HG03521 (cell line): ENCODE data around the gene SLC27A6.

Experiments
- ATAC-seq: cut with Tn5 transposase; IDR thresholded peaks from one replicate; pipeline ENCODE4 v1.9.1; 2021; ENCODE audit warnings: mild to moderate bottlenecking, moderate library complexity; ENCODE audit not compliant: unreplicated experiment

SLC27A6 gene

DNA sequence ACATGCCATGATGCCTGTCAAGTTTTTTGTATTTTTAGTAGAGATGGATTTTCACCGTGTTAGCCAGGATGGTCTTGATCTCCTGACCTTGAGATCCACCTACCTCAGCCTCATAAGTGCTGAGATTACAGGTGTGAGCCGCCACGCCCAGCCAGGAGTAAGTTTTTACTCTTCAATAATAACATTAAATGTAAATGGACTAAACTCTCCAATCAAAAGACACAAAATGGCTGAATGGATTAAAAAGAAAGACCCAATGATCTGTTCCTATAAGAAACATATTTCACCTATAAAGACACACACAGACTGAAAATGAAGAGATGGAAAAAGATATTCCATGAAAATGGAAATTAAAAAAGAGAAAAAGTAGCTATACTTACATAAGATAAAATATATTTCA lies 92.0 kb downstream of the SLC27A6 start:
- ATAC-seq = no peak

DNA sequence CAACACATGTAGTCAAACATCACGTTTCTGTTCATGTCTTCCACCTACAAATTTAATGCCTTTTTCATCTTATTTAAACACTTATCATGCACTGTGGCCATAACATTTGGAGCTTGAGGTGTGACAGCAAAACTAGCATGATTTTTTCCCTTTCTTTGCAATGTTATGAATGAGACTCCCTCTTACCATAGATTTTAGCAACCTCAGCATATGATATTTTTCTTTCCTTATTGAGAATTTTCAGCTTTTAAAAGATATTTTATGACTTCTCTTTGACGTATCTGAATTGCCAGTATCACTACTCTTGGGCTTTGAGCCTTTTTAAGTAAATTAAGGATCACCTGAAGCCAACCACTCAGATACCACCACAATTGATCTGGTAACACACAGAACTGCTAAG lies 96.6 kb downstream of the SLC27A6 start:
- no peak for ATAC-seq

DNA sequence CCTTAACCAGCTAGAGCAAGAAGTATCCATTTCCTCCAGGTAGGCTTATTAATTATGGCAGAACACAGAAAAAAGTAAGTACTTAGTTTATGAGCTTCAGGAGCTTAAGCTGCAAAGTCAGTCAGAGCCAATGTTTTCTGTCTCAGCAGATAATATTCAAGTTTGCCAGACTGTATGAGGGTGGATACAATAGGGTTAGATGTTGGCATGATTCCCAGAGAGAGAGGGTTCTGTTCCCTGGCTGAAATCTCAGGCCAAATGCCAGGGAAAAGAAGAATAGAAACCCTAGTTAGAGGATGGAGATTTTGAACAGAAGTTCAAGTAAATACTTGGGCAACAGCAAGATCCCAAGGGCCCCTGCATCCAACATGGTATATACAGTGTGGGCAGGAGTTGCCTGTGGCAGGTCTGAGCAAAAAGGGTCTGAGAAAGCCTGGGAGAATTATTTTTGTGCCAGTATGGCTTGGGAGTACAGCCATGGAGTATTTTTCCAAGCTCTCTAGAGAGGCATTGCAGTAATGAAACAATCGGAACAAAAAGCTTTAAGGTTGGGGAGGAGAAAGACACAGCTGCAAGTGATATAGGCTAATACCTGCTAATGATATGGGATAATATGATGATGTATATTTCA lies 98.3 kb downstream of the SLC27A6 start:
- ATAC-seq = no peak

DNA sequence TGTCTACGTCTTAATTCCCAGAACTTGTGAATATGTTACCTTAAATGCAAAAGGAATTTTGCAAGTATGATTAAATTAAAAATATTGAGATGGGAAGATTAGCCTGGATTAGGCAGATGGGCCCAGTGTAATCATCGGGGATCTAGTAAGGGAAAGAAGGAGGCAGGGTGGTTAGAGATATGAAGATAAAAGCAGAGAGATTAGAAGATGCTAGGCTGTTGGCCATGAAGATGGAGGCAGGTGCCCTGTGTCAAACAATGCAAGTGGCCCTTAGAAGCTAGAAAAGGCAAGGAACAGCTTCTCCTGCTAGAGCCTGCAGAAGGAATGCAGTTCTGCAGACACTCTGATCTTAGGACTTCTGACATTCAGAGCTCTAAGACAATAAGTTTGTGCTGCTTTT lies 100.4 kb downstream of the SLC27A6 start:
- no peak for ATAC-seq

DNA sequence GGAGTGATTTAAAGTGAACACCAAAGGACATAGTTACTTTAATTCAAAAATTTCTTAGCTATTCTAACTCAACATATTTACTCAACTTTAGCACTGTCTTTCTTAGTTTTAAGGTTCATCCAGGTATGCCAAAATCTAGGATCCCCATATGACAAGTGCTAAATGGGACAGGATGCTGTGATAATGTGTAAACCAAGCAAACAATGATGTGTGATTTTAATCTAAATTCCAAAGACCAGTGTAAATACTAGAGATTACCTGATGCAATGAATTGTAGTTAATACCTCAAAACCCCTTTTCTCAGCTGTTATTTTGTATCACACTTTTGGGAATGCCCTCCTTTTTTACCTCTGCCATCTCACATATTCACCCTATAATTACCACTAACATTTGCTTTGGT lies 102.5 kb downstream of the SLC27A6 start:
- ATAC-seq = no peak

DNA sequence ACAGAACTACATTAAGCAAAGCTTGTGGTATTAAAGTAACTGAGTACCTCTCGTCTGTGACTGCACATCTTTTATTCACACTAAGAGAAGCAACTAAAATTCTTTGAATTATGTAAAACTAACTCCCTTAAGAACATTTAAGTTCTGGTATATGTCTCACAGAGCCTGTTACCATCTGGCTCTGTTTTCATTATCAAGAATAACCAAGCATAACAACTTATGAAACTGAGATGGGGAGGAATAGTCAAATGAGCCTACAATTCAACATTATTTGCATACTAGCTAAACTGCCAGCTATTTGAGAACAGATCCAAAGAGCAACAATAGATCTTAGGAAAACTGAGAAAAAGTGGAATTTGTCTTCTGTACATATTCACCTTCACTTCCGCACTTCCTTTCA lies 104.0 kb downstream of the SLC27A6 start:
- peak; percentile 55 for ATAC-seq

DNA sequence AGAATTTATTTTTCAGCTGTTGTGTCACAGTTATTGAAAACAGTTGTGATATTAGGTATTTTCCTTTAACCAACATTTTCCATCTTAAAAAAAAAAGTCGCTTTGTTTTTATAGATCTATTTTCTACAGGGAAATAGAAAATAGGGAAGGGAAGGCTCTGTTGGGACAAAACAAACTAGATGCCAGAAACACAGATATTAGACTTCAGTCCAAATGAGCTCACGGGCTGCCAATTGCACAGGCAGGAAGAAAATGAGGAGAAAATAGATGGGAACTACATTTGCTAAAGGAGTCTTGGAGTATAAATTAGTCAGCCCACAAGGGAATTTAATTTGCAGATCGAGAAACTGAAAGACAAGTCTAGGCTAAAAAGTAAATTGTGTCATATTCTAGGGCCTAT lies 107.8 kb downstream of the SLC27A6 start:
- ATAC-seq = no peak

DNA sequence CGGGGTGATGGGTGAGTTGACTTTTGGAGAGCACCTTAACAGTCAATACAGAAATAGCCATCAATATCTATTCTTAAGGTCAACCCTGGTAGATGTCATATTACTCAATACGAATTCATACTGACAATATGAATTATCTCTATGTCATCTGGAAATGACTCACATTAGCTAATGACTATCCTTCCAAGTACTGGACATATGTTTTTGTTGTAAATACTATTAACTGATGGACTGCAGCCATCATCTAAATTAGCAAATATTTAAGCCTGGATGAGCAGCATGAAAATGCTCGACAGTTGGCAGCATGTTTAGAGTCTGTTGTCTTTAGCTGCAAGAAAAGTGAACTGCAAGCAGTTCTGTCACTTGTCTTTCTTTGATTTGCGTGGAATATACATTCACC lies 109.6 kb downstream of the SLC27A6 start:
- no peak for ATAC-seq

DNA sequence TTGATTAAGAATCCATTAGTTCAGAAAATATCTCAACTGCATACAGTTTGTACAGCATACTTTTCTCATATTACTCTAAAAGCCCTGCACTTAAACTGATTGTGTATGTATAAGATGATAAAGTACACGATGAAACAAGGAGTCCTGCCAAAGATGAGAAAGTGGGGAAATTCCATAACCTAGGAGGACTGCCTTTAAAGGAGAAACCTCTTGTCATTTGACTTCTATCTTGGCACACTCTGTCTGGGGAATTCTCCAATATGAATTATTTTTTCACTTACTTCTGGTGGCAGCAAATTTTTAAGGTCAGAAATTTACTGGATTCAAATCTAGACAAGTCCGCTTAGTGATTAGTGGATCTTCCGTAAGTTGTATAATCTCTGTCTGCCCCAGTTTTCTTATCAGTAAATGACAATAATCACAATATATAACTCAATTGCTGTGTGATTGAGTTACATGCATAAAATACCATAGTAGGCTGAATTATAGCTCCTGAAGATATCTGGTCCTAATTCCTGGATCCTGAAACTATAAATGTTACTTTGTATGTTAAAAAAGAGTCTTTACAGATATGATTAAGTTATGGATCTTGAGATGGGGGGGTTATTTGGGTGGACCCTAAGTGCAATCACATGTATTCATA lies 112.3 kb downstream of the SLC27A6 start:
- ATAC-seq = no peak

DNA sequence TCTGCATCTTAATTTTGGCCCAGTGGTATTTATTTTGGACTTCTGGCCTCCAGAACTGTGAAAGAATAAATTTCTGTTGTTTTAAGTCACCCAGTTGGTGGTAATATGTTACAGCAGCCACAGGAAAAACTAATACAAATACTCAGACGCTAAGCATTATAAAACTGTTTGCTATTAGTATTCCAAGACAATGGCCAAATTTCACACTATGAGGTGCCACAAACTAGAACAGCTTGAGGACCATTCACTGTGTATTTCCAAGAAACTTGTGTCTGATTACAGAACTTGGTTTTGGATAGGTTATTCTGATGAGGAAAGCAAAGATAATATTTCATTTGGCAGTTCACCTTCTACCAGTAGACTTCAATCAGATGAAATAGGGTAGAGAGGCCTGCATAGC lies 113.0 kb downstream of the SLC27A6 start:
- ATAC-seq = no peak

DNA sequence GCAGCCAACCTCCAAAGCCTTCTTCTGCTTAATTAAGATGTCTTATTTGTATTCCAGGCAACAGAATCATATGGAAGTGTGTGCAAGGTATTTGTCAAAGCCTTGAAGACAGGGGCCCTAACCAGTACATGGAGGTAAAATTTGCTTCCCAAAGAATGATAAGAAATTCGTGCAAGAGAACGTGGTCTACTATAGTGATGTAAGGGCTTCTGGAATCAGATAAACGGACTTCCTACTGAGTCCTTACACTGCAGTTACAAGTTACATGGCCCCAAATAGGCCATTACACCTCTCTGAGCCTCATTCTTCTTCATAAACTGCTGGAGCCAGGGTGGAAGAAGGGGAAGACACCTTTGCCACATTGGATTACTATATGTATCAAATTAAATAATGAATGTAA lies 113.4 kb downstream of the SLC27A6 start:
- ATAC-seq = no peak

DNA sequence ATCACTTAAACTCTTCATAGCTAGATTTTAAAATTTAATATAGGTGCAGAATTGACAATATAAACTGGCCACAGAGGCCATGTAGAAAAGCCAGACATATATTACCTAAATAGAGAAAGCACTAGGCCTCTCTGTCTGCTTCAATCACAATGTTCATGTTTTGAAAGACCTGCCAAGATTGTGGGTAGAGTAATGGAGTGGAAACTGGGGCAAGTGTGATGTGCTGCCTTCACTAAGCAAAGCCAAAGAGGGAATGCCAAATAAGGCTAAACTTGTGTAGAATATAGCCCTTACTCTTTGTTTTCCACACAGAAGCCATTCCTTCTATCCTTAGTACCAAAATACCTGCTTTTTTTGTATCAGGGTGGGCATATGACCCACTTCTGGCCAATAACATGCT lies 114.2 kb downstream of the SLC27A6 start:
- ATAC-seq = no peak

DNA sequence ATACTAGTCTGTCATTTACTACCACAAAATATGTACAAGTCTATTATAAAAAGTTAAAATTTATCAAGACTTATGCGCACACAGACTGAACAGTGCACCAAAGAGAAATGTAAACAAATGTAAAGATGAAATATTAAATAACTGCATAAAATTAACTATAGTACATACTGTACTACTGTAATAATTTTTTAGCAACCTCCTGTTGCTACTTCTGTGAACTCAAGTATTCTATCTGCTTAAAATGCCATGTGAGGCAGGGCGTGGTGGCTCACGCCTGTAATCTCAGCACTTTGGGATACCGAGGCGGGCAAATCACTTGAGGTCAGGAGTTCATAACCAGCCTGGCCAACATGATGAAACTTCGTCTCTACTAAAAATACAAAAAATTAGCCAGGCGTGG lies 115.5 kb downstream of the SLC27A6 start:
- no peak for ATAC-seq

DNA sequence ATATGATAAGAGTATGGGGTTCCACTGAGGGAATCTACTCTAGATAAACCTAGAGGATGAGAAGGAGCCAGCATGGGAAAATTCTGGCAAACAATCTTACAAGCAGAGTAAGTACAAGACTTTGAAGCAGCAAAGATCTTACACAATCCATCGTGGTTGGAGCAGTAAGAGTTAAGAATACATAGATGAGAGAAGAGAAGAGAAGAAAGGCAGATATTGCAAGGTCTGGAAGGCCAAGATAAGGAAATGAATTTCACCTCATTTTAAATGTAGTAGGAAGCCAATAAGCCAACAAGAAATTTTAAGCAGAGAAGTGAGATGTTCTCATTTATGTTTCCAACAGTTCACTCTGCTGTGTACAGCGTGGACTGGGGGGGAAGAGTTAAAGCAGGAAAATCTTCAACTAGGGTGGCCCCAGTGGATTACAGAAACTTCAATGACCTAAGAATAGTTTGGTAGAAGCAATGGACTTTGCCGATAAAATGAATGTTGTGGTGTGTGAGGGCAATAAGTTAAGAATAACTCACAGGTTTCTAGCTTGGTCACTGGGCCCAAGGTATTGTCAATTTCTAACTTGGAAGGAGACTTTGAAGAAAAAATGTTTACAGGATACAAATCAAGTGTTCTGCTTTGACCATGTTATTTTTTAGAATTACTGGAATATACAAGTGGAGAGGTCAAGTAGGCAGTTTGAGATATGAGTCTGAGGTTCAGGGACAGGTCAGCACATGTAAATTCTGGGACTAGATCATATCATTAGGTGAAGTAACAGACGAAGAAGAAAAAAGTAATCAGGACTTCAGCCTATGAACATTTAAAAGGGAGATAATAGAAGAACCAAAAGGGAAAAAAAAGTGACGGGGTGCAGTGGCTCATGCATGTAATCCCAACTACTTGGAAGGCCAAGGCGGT lies 117.2 kb downstream of the SLC27A6 start:
- no peak for ATAC-seq
